Glutamatergic neuron (in vitro differentiated cells): ENCODE data around the gene LYRM9. TPM values are rescaled to one million over a fixed set of nuclear protein-coding genes. Genes with fewer than 3 reads are reported as not detected.

ENCODE experiments used
- DNase-seq: peaks from one replicate; pipeline ENCODE4 v3.0.0; 2022
- H3K27ac Mint-ChIP-seq: one replicate; pipeline ENCODE4 v1.8.0; 2020; ENCODE audit warnings: mild to moderate bottlenecking, mixed read lengths, inconsistent platforms; ENCODE audit not compliant: unreplicated experiment
- H3K27me3 Mint-ChIP-seq: one replicate; pipeline ENCODE4 v1.8.0; 2020; ENCODE audit warnings: mild to moderate bottlenecking, moderate library complexity, mixed read lengths, inconsistent platforms; ENCODE audit not compliant: unreplicated experiment
- H3K36me3 Mint-ChIP-seq: one replicate; pipeline ENCODE4 v1.8.0; 2020; ENCODE audit warnings: mild to moderate bottlenecking, mixed read lengths, inconsistent platforms; ENCODE audit not compliant: unreplicated experiment
- H3K4me1 Mint-ChIP-seq: one replicate; pipeline ENCODE4 v1.8.0; 2020; ENCODE audit warnings: mild to moderate bottlenecking, low read depth, mixed read lengths, inconsistent platforms; ENCODE audit not compliant: unreplicated experiment
- H3K4me3 Mint-ChIP-seq: one replicate; pipeline ENCODE4 v1.8.0; 2020; ENCODE audit warnings: mild to moderate bottlenecking, mixed read lengths, inconsistent platforms; ENCODE audit not compliant: unreplicated experiment
- H3K9me3 Mint-ChIP-seq: one replicate; pipeline ENCODE4 v1.8.0; 2020; ENCODE audit warnings: mild to moderate bottlenecking, moderate library complexity, mixed read lengths, inconsistent platforms; ENCODE audit not compliant: unreplicated experiment
- total RNA-seq: library from RNA; stranded (reverse); fragmentation: NEBNext Ultra II Directional; extraction: Animal tissue kit (Norgen Biotek cat#: 25700); gene quantifications from one replicate; pipeline ENCODE4 v1.2.1, GENCODE V29; 2021; ENCODE audit not compliant: unreplicated experiment
- TF ChIP-seq, protein P1 (sequence below): fragments of 200-600 bp; sonication (generic); IDR thresholded peaks from one replicate; pipeline ENCODE4 v1.5.0; 2021; ENCODE audit not compliant: partially characterized antibody, unreplicated experiment

Gene LYRM9
- total RNA-seq, 1 donor from 2014 or later: 10.6 TPM

DNA sequence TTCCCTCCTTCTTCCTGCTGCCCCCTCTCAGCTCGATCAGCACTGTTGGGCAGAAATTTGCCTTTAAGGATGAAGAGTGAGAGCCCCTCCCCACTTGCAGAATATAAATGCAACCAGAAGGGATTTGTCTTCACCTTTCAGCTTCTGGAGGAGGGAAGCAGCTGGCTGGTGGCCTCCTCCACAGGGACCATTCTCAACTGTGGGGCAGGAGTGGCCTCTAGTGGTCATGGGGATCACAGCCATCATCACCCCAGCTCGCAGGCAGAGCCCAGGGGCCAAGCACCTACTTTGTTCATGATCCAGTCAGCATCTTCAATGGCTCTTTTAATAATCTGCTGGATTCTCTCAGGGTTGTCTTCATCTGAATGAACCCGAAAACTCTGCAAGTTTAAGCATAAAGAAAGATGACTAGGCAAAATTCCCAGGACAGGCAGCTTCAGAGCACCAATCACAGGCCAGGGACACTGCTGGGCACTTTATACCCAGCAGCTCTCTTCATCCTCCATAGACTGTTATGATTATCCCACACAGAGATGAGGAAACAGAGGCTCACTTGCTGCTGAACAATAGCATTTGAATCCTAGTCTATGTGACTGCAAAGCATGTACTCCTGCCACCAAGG is 13.1 kb downstream of the LYRM9 start:
- DNase-seq: peak; percentile 82
- Mint-ChIP-seq H3K4me1 (peaks cover 7% of the 10 kb centered on the region), H3K4me3 (no peak overlapping the region), H3K36me3 (no peaks in the 10 kb centered on the region), H3K27ac (no peak overlapping the region), H3K27me3 (peaks cover 1% of the 10 kb centered on the region), H3K9me3 (no peaks in the 10 kb centered on the region)
- TF ChIP-seq, protein P1, sequence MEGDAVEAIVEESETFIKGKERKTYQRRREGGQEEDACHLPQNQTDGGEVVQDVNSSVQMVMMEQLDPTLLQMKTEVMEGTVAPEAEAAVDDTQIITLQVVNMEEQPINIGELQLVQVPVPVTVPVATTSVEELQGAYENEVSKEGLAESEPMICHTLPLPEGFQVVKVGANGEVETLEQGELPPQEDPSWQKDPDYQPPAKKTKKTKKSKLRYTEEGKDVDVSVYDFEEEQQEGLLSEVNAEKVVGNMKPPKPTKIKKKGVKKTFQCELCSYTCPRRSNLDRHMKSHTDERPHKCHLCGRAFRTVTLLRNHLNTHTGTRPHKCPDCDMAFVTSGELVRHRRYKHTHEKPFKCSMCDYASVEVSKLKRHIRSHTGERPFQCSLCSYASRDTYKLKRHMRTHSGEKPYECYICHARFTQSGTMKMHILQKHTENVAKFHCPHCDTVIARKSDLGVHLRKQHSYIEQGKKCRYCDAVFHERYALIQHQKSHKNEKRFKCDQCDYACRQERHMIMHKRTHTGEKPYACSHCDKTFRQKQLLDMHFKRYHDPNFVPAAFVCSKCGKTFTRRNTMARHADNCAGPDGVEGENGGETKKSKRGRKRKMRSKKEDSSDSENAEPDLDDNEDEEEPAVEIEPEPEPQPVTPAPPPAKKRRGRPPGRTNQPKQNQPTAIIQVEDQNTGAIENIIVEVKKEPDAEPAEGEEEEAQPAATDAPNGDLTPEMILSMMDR: peak; percentile 67

DNA sequence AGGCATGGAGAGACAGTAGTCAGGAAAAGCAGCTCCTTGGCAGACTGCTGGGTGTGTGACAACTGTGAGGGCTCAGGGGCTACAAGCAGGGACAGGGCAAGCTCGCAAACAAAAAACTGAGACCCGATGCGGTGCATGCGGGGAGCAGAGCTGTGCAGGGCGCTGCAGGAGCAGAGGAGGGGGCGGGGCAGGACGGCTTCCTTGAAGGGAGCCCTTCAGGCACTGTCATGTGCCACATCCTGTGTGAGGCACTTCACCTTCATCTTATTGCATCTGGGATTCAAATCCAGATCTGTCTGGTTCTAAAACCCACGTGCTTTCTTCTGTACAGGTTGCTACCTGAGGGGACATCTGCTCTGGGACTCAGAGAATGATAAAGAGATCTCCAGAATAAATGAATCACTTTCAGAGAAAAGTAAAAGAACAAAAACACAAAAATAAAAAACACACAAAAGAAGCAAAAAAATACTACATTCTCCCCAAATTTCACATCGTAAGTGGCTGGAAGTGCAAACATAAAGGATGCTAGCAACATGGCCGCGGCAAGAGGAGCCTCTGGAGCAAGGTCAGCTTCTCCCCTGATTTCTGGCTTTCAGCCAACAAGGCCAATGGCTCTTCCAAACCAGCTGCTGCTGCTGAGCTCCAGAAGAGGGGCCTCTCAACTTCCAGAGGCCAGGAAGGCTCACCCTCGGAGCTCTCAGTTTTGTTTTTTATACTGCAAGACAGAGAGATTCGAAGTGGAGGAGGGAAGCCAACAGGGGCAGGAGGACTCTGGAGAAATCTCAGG is 14.2 kb downstream of the LYRM9 start:
- TF ChIP-seq, protein P1: no peak
- H3K4me3 Mint-ChIP-seq: no peak overlapping the region
- H3K27me3 Mint-ChIP-seq: peaks cover 1% of the 10 kb centered on the region
- peaks cover 7% of the 10 kb centered on the region for H3K4me1 Mint-ChIP-seq
- H3K9me3 Mint-ChIP-seq: peaks cover 2% of the 10 kb centered on the region
- DNase-seq: no peak
- no peaks in the 10 kb centered on the region for H3K36me3 Mint-ChIP-seq
- no peak overlapping the region for H3K27ac Mint-ChIP-seq

DNA sequence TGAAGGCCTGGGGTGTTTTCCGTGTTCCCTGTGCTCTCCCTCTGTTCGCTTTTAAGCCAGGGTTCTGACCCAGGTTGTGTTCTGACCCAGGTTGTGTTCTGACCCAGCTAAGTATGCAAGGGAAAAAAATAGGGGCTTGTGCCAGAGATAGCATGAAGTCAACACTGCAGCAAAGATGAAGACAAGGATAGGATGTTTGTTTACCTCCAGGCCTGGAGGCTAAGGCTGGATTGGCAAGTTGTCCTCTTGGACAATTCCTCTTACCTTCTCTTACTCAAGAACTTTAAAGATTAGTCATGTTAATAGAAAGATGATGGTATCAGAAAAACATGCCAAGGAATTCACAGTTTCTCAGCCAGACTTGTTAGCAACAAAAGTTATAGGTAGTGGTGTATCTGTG is 19.4 kb downstream of the LYRM9 start:
- Mint-ChIP-seq H3K27ac (no peak overlapping the region), H3K4me3 (no peak overlapping the region), H3K9me3 (peaks cover 2% of the 10 kb centered on the region), H3K4me1 (peaks cover 3% of the 10 kb centered on the region), H3K36me3 (no peaks in the 10 kb centered on the region), H3K27me3 (no peaks in the 10 kb centered on the region)
- TF ChIP-seq, protein P1: no peak
- DNase-seq: no peak

DNA sequence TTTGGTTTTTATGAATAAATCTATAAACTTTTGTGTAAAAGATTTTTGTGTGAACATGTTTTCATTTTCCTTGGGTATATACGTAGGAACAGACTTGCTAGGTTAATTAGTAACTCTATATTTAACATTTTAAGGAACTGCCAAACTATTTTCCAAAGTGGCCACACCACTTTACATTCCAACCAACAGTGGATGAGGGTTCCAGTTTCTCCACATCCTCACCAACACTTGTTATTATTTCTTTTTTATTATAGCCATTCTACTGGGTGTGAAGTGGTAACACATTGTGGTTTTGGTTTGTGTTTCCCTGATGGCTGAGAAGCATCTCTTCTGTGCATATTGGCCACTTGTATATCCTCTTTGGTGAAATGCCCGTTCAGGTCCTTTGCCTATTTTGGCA is 20.0 kb downstream of the LYRM9 start:
- H3K27me3 Mint-ChIP-seq: no peaks in the 10 kb centered on the region
- H3K36me3 Mint-ChIP-seq: no peaks in the 10 kb centered on the region
- no peak overlapping the region for H3K27ac Mint-ChIP-seq
- DNase-seq: no peak
- H3K4me3 Mint-ChIP-seq: no peak overlapping the region
- no peaks in the 10 kb centered on the region for H3K4me1 Mint-ChIP-seq
- TF ChIP-seq, protein P1: no peak
- peaks cover 2% of the 10 kb centered on the region for H3K9me3 Mint-ChIP-seq

DNA sequence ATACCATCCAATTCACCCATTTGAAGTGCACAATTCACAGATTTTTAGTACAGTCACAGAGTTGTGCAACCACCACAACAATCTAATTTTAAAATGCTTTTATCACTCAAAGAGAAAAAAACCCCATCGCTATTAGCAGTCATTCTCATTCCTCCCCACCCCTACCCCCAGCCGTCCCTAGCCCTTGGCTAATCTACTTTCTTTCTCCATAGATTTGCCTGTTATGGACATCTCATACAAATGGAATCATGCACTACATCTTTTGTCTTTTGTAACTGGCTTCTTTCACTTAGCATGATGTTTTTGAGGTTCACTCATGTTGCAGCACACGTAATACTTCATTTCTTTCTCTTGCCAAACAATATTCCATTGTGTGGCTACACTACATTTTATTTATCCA is 20.4 kb downstream of the LYRM9 start:
- Mint-ChIP-seq H3K9me3 (peaks cover 2% of the 10 kb centered on the region), H3K4me3 (no peak overlapping the region), H3K27me3 (no peaks in the 10 kb centered on the region), H3K4me1 (no peaks in the 10 kb centered on the region), H3K27ac (no peak overlapping the region), H3K36me3 (no peaks in the 10 kb centered on the region)
- DNase-seq: no peak
- TF ChIP-seq, protein P1: no peak
